PC-9 (cell line): ENCODE results near the gene BDKRB1. TPM values are rescaled to one million over a fixed set of nuclear protein-coding genes. Genes with fewer than 3 reads are reported as not detected.

ENCODE experiments used
- BruUV-seq: library from RNA; stranded (reverse); fragments of 400-500 nt; replicated peaks from 2 replicates; lab custom pipeline; 2021; lab: Mats Ljungman, UMichigan
- CTCF ChIA-PET: fragments of 300-600 bp; sonication (Branson Sonifier 250); formaldehyde crosslinking; loops from one replicate; lab custom pipeline; 2022; ENCODE audit warnings: antibody characterized with exemption; lab: Charles Lee
- POLR2A ChIA-PET: fragments of 300-600 bp; sonication (Branson Sonifier 250); formaldehyde crosslinking; loops from one replicate; lab custom pipeline; 2022; ENCODE audit warnings: antibody characterized with exemption; ENCODE audit not compliant: unreplicated experiment; lab: Charles Lee
- DNase-seq, 2 experiments: peaks; one replicate each; pipeline versions ENCODE4 v3.0.0 to v3.0.0-alpha.2; 2015 to 2022; ENCODE audit warnings: mixed read lengths in 1 of 2
- H2AFZ ChIP-seq: fragments of 200-600 bp; sonication (generic); 2 replicates; pipeline ENCODE4 v1.8.1; 2017; ENCODE audit warnings: antibody characterized with exemption
- H3F3A ChIP-seq: fragments of 200-600 bp; sonication (generic); 2 replicates; pipeline ENCODE4 v1.8.1; 2017; ENCODE audit warnings: antibody characterized with exemption, mild to moderate bottlenecking, low read depth; ENCODE audit not compliant: insufficient read depth
- H3K27ac ChIP-seq: fragments of 200-600 bp; sonication (generic); 2 replicates; pipeline ENCODE4 v1.6.1; 2016; ENCODE audit warnings: mixed run types
- H3K27me3 ChIP-seq: fragments of 200-600 bp; sonication (generic); 2 replicates; pipeline ENCODE4 v1.6.1; 2016; ENCODE audit warnings: low read depth, mixed run types; ENCODE audit not compliant: insufficient read depth
- H3K36me3 ChIP-seq: fragments of 200-600 bp; sonication (generic); 2 replicates; pipeline ENCODE4 v1.6.1; 2016; ENCODE audit warnings: low read depth, mixed run types
- H3K4me1 ChIP-seq: fragments of 200-600 bp; sonication (generic); replicated peaks from 2 replicates; pipeline ENCODE4 v1.6.1; 2016; ENCODE audit warnings: mixed run types; ENCODE audit not compliant: insufficient read depth
- H3K4me2 ChIP-seq: fragments of 200-600 bp; sonication (generic); 2 replicates; pipeline ENCODE4 v1.6.1; 2017; ENCODE audit warnings: mixed run types
- H3K4me3 ChIP-seq: fragments of 200-600 bp; sonication (generic); 2 replicates; pipeline ENCODE4 v1.6.1; 2016; ENCODE audit warnings: mixed run types
- H3K79me2 ChIP-seq: fragments of 200-600 bp; sonication (generic); 2 replicates; pipeline ENCODE4 v1.6.1; 2017; ENCODE audit warnings: low read depth, mixed run types
- H3K9me2 ChIP-seq: fragments of 200-600 bp; sonication (generic); 2 replicates; pipeline ENCODE4 v1.8.1; 2017; ENCODE audit warnings: mild to moderate bottlenecking; ENCODE audit not compliant: insufficient read depth
- H3K9me3 ChIP-seq: fragments of 200-600 bp; sonication (generic); 2 replicates; pipeline ENCODE4 v1.8.1; 2016; ENCODE audit warnings: low read depth; ENCODE audit not compliant: insufficient read depth
- H4K20me1 ChIP-seq: fragments of 200-600 bp; sonication (generic); 2 replicates; pipeline ENCODE4 v1.8.1; 2017; ENCODE audit not compliant: insufficient read depth
- EZH2 ChIP-seq: fragments of 200-600 bp; sonication (generic); IDR thresholded peaks from 2 replicates; pipeline ENCODE4 v1.8.0; 2017; ENCODE audit warnings: antibody characterized with exemption, low read depth
- intact Hi-C: fragments of 100-400 bp; cut with micrococcal nuclease; formaldehyde crosslinking; loops from one replicate; pipeline ENCODE4 v1.10.0; 2022; ENCODE audit not compliant: unreplicated experiment
- total RNA-seq: library from RNA; stranded (reverse); gene quantifications from 2 replicates; pipeline ENCODE4 v1.2.3, GENCODE V29; 2021
- TF ChIP-seq, protein P1 (sequence below): fragments of 200-600 bp; sonication (generic); conservative IDR thresholded peaks from 2 replicates; pipeline ENCODE4 v1.6.1; 2017; ENCODE audit warnings: mixed run types, antibody characterized with exemption, mild to moderate bottlenecking, moderate library complexity

BDKRB1 gene
- total RNA-seq, 1 experiment from 2014 or later = not detected

DNA sequence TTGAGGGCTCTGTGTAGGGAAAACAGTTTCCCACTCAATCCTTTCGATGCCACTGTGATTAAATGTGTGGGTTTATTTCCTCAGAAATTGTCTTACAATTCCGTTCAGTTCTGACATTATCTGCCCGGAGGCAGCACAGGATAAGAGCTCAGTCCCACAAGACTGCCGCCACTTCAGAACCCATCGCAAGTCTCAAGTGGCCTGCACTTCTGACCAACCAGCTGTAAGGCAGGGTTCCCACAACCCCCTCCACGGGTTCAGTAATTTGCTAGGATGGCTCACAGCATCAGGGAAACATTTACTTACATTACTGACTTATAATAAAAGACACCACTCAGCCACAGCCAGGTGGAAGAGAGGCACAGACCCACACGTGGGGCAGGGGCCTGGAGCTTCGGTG lies 34.2 kb upstream of the BDKRB1 start:
- intact Hi-C loops = no loop called here
- POLR2A ChIA-PET = no interaction called here
- CTCF ChIA-PET = no interaction called here
- BruUV-seq = no TSS peak
- Histone ChIP-seq H3K9me3 (no peaks in the 10 kb centered on the region), H3K4me3 (no peak overlapping the region), H3K36me3 (no peaks in the 10 kb centered on the region), H3K4me2 (no peak overlapping the region), H3K4me1 (peaks cover 22% of the 10 kb centered on the region), H2AFZ (no peak overlapping the region), H3F3A (peaks cover 10% of the 10 kb centered on the region; the same call in 1 of the 2 replicates), H3K9me2 (no peaks in the 10 kb centered on the region), H3K27me3 (no peaks in the 10 kb centered on the region), H3K79me2 (no peaks in the 10 kb centered on the region), H3K27ac (no peak overlapping the region), H4K20me1 (no peaks in the 10 kb centered on the region)
- TF ChIP-seq EZH2 = no peak
- TF ChIP-seq, protein P1, sequence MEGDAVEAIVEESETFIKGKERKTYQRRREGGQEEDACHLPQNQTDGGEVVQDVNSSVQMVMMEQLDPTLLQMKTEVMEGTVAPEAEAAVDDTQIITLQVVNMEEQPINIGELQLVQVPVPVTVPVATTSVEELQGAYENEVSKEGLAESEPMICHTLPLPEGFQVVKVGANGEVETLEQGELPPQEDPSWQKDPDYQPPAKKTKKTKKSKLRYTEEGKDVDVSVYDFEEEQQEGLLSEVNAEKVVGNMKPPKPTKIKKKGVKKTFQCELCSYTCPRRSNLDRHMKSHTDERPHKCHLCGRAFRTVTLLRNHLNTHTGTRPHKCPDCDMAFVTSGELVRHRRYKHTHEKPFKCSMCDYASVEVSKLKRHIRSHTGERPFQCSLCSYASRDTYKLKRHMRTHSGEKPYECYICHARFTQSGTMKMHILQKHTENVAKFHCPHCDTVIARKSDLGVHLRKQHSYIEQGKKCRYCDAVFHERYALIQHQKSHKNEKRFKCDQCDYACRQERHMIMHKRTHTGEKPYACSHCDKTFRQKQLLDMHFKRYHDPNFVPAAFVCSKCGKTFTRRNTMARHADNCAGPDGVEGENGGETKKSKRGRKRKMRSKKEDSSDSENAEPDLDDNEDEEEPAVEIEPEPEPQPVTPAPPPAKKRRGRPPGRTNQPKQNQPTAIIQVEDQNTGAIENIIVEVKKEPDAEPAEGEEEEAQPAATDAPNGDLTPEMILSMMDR = no peak
- no peak for DNase-seq

DNA sequence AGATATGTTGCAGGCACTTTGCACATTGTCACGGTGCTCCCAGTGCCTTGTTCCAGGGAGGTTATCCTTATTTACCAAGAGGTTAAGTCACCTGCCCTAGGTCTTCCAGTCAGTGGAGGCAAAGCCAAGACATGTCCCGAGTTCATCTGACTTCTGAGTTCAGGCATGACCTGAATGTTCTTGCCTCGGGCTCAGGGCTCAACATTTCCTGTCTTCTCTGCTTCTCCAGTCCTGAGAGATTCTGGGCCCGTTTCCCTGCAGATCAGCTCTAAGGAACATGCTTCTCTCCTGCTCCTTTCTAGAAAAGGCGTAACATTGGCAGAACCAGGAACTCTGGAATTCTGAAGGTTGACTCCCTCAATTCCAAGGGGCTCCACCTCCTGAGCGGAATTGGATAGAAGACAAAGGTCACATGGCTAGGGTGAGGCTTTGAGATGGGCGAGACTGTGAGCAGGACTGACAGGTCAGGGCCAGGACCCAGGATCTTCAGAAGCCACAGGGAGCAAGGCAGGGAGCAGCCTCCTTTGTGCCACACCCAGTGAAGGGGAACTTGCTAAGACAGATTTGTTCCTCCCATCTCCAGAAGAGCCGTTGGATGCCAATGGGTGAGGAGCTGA lies 31.4 kb upstream of the BDKRB1 start:
- Histone ChIP-seq H3K36me3 (no peaks in the 10 kb centered on the region), H3K4me3 (no peak overlapping the region), H3K4me2 (0 out of 2 replicates have a peak overlapping the region, but pooled peaks have one; percentile 49), H3K27ac (peak overlapping the region; percentile 53; the same call in 1 of the 2 replicates), H3K4me1 (peaks cover 22% of the 10 kb centered on the region), H3F3A (peaks cover 10% of the 10 kb centered on the region; the same call in 1 of the 2 replicates), H3K9me3 (no peaks in the 10 kb centered on the region), H2AFZ (no peak overlapping the region), H3K27me3 (no peaks in the 10 kb centered on the region), H4K20me1 (no peaks in the 10 kb centered on the region), H3K9me2 (no peaks in the 10 kb centered on the region), H3K79me2 (no peaks in the 10 kb centered on the region)
- ChIA-PET CTCF (no interaction called here), POLR2A (no interaction called here)
- intact Hi-C loops = no loop called here
- no peak for DNase-seq
- BruUV-seq = no TSS peak
- TF ChIP-seq EZH2 = no peak
- TF ChIP-seq, protein P1 = no peak

DNA sequence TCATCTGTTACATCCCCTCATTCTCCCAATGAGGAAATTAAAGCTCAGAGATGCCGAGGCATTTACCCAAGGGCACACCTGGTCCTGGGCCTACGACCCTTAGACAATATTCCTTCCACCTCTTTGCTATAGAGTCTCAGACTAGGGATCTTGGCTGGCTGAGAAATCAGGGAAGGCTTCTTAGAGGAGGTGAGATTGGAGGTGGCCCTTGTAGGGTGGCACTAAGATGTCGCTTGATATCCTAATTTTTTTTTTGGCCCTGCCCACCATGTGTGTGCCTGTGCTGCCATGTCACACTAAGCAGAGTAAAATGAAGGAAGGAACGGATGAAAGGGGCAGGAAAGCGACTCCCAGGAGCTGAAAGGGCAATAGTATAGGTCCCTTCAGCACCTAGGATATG lies 30.8 kb upstream of the BDKRB1 start:
- H3K4me2 ChIP-seq = peak overlapping the region; percentile 49
- no peak overlapping the region for H2AFZ ChIP-seq
- no peak for DNase-seq
- no TSS peak for BruUV-seq
- H3K36me3 ChIP-seq = no peaks in the 10 kb centered on the region
- no peaks in the 10 kb centered on the region for H4K20me1 ChIP-seq
- no peaks in the 10 kb centered on the region for H3K79me2 ChIP-seq
- H3K4me3 ChIP-seq = no peak overlapping the region
- peak overlapping the region; percentile 53 for H3K27ac ChIP-seq
- peaks cover 10% of the 10 kb centered on the region; the same call in 1 of the 2 replicates for H3F3A ChIP-seq
- POLR2A ChIA-PET = interaction anchor here (0.6 kb wide), 1 partner anchor 20 kb away, joined by 26 read pairs; no protein-coding TSS in a partner anchor
- no peaks in the 10 kb centered on the region for H3K9me2 ChIP-seq
- CTCF ChIA-PET = no interaction called here
- no peaks in the 10 kb centered on the region for H3K27me3 ChIP-seq
- intact Hi-C loops = no loop called here
- no peaks in the 10 kb centered on the region for H3K9me3 ChIP-seq
- H3K4me1 ChIP-seq = peaks cover 22% of the 10 kb centered on the region
- TF ChIP-seq, protein P1 = no peak
- TF ChIP-seq EZH2 = no peak
